C4-2B (cell line): ENCODE results near the gene AKAP3.
A peak's percentile ranks its signal among the peaks of the same experiment; 100 is the strongest.

Experiments
- H3K27ac ChIP-seq: fragments of 450-650 bp; 2 replicates; pipeline ENCODE4 v1.5.1; 2017
- CTCF ChIP-seq: fragments of 450-650 bp; conservative IDR thresholded peaks from 2 replicates; pipeline ENCODE4 v1.5.1; 2017; ENCODE audit warnings: mild to moderate bottlenecking
- ZFX ChIP-seq: fragments of 450-650 bp; IDR thresholded peaks from 2 replicates; pipeline ENCODE4 v1.6.1; 2017

The AKAP3 gene

GRCh38 chr12:4648501-4649357, at the start of gene AKAP3, which contains the start of gene NDUFA9:
TSS of gene AKAP3 (minus strand) at chr12:4649051. CDS start at chr12:4638196, 10,855 bp downstream.
TSS of gene NDUFA9 (plus strand) at chr12:4649114. CDS start at chr12:4649127, 13 bp downstream.
- TF ChIP-seq ZFX, result no peak
- TF ChIP-seq CTCF, result no peak
- H3K27ac ChIP-seq, result peak within 1 kb of the TSS; percentile 86

- no peak for TF ChIP-seq CTCF
- no peak for TF ChIP-seq ZFX
- H3K27ac ChIP-seq, result no peak overlapping the region
These were observed 41.9 kb upstream of the AKAP3 start for GRCh38 chr12:4690760-4691159.

GRCh38 chr12:4685317-4685716, 36.5 kb upstream of the AKAP3 start:
- TF ChIP-seq CTCF (no peak), ZFX (no peak)
- H3K27ac ChIP-seq, result no peak overlapping the region

GRCh38 chr12:4681732-4682131, 32.9 kb upstream of the AKAP3 start:
- no peak for TF ChIP-seq CTCF
- no peak for TF ChIP-seq ZFX
- H3K27ac ChIP-seq, result no peak overlapping the region

GRCh38 chr12:4679711-4680110, 30.9 kb upstream of the AKAP3 start:
- no peak overlapping the region for H3K27ac ChIP-seq
- TF ChIP-seq ZFX (no peak), CTCF (no peak)

GRCh38 chr12:4665236-4665635, 16.4 kb upstream of the AKAP3 start:
- TF ChIP-seq CTCF, result no peak
- no peak for TF ChIP-seq ZFX
- H3K27ac ChIP-seq, result no peak overlapping the region

- H3K27ac ChIP-seq, result no peak overlapping the region
- TF ChIP-seq CTCF (no peak), ZFX (no peak)
These were observed 15.2 kb upstream of the AKAP3 start for GRCh38 chr12:4663971-4664505.
